SU-DHL-6 (cell line): Measurements from ENCODE around the gene TMEM218.

Experiments
- EZH2phosphoT487 ChIP-seq: fragments of 200-600 bp; sonication (generic), shearing (Covaris generic); conservative IDR thresholded peaks from 2 replicates; pipeline ENCODE4 v1.6.1; 2018; ENCODE audit warnings: mild to moderate bottlenecking, antibody characterized with exemption, low read length, moderate library complexity, mixed read lengths
- TF ChIP-seq, protein P1 (sequence below): fragments of 200-600 bp; sonication (generic); IDR thresholded peaks from one replicate; pipeline ENCODE4 v1.5.1; 2017; ENCODE audit warnings: antibody characterized with exemption, mild to moderate bottlenecking, low read length, moderate library complexity; ENCODE audit not compliant: insufficient read depth, poor library complexity, severe bottlenecking

- TF ChIP-seq, protein P1, sequence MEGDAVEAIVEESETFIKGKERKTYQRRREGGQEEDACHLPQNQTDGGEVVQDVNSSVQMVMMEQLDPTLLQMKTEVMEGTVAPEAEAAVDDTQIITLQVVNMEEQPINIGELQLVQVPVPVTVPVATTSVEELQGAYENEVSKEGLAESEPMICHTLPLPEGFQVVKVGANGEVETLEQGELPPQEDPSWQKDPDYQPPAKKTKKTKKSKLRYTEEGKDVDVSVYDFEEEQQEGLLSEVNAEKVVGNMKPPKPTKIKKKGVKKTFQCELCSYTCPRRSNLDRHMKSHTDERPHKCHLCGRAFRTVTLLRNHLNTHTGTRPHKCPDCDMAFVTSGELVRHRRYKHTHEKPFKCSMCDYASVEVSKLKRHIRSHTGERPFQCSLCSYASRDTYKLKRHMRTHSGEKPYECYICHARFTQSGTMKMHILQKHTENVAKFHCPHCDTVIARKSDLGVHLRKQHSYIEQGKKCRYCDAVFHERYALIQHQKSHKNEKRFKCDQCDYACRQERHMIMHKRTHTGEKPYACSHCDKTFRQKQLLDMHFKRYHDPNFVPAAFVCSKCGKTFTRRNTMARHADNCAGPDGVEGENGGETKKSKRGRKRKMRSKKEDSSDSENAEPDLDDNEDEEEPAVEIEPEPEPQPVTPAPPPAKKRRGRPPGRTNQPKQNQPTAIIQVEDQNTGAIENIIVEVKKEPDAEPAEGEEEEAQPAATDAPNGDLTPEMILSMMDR: no peak
- no peak for TF ChIP-seq EZH2phosphoT487
Observed at GRCh38 chr11:125147280-125147679, 35.9 kb upstream of the TMEM218 start.
